OCI-LY3 (cell line): ENCODE measurements around the gene LMO1.

Experiments used
- CTCF ChIP-seq: fragments of 200-600, 300-600 bp; sonication (generic); IDR thresholded peaks from 2 replicates; pipeline ENCODE4 v1.5.1; 2014; ENCODE audit warnings: antibody characterized with exemption, low read length, low read depth
- EZH2phosphoT487 ChIP-seq: fragments of 200-600 bp; shearing (Covaris generic); IDR thresholded peaks from 2 replicates; pipeline ENCODE4 v1.6.1; 2018; ENCODE audit warnings: antibody characterized with exemption, mixed run types, low read depth

DNA sequence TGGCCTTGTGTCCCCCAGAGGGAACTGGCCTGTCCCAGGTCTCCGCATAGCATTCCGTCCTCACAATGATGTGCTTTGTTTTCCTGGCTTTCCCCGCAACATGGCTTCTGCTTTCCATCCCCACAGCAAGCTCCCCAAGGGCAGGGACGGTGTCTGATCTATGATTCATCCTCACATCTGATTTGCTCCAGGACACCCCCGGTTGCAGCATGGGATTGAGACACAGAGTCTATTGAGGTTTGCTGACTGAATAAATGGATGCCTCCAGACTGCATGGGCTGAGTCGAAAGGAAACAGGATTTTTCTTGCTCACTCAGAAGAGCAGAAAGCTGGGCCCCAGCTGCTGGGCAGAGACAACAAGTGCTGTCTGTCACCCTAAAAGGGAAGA, 40.2 kb downstream of the LMO1 start:
- no peak for TF ChIP-seq CTCF
- TF ChIP-seq EZH2phosphoT487, result no peak
